GM12892 (cell line): ENCODE results near the gene LRP2.

ENCODE experiments used
- POLR2A ChIP-seq: IDR thresholded peaks from 2 replicates; pipeline ENCODE4 v1.6.1; 2011; ENCODE audit warnings: low read depth, low read length, control low read depth
- POLR2AphosphoS5 ChIP-seq: IDR thresholded peaks from 2 replicates; pipeline ENCODE4 v1.6.1; 2011; ENCODE audit warnings: low read depth, low read length, control low read depth
- TAF1 ChIP-seq: IDR thresholded peaks from 2 replicates; pipeline ENCODE4 v1.6.1; 2011; ENCODE audit warnings: low read depth, mild to moderate bottlenecking, control low read depth, low read length, borderline replicate concordance

DNA sequence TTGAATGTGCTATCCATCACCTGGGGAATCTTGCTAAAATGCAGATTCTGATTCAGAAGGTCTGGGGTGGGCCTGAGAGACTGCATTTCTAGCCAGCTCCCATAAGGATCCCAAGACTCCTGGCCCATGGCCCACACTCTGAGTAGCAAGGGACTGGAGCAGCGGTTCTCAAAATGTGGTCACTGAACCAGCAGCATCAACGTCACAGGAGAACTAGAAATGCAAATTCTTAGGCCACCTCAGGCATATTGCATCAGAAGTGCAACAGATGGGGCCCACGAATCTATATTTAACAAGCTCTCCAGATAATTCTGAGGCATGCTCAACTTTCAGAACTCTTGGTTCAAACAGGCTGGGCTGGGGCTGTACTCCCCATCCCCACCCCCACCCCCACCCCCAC lies 218.3 kb downstream of the LRP2 start:
- TF ChIP-seq POLR2A (no peak), POLR2AphosphoS5 (no peak), TAF1 (no peak)
